GM12891 (cell line): ENCODE results near the gene OR4D2.

Source experiments
- DNase-seq: peaks from one replicate; pipeline ENCODE4 v3.0.0; 2011; ENCODE audit warnings: low spot score; ENCODE audit not compliant: insufficient read length
- FAIRE-seq: peaks from 2 replicates; lab custom pipeline; 2011; peaks lifted over from hg19 to GRCh38; lab: Jason Lieb, UNC
- PAX5 ChIP-seq: IDR thresholded peaks from 2 replicates; pipeline ENCODE4 v1.6.1; 2011; ENCODE audit warnings: low read length, moderate library complexity, mild to moderate bottlenecking; ENCODE audit not compliant: insufficient read depth, severe bottlenecking
- POLR2A ChIP-seq: IDR thresholded peaks from 2 replicates; pipeline ENCODE4 v1.6.1; 2011; ENCODE audit warnings: low read depth, low read length, control low read depth
- POLR2AphosphoS5 ChIP-seq: IDR thresholded peaks from 2 replicates; pipeline ENCODE4 v1.6.1; 2011; ENCODE audit warnings: low read depth, low read length, control low read depth
- POU2F2 ChIP-seq: IDR thresholded peaks from 2 replicates; pipeline ENCODE4 v1.6.1; 2011; ENCODE audit warnings: low read depth, mild to moderate bottlenecking, control low read depth, low read length, moderate library complexity
- SPI1 ChIP-seq: IDR thresholded peaks from 2 replicates; pipeline ENCODE4 v1.6.1; 2011; ENCODE audit warnings: low read depth, low read length, control low read depth
- TAF1 ChIP-seq: IDR thresholded peaks from 2 replicates; pipeline ENCODE4 v1.6.1; 2011; ENCODE audit warnings: low read depth, low read length, control low read depth

Gene OR4D2

DNA sequence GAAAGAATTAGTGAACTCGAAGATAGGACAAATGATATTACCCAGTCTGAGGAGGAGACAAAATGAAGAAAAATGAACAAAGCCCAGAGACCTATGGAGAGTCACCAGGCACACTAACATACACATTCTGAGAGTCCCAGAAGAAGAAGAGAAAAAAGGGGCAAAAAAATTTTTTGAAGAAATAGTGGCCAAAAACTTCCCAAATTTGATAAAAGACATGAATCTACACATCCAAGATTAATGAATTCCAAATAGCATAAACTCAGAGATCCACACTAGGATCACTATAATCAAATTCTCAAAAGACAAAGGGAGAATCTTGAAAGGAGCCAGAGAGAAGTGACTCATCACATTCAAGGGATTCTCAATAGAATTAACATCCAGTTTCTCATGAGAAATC, 22.0 kb upstream of the OR4D2 start:
- TF ChIP-seq SPI1, result no peak
- TF ChIP-seq POU2F2, result no peak
- no peak for TF ChIP-seq PAX5
- TF ChIP-seq POLR2A, result no peak
- TF ChIP-seq POLR2AphosphoS5, result no peak
- TF ChIP-seq TAF1, result no peak
- no peak for DNase-seq
- FAIRE-seq, result no peak

- no peak for DNase-seq
- no peak for FAIRE-seq
Measured at GRCh38 chr17:58147930-58148434, 18.8 kb upstream of the OR4D2 start, which contains the start of gene OR4D1. Gene OR4D1 (plus strand): TSS chr17:58148384. CDS start chr17:58155154, 6,770 bp downstream.

DNA sequence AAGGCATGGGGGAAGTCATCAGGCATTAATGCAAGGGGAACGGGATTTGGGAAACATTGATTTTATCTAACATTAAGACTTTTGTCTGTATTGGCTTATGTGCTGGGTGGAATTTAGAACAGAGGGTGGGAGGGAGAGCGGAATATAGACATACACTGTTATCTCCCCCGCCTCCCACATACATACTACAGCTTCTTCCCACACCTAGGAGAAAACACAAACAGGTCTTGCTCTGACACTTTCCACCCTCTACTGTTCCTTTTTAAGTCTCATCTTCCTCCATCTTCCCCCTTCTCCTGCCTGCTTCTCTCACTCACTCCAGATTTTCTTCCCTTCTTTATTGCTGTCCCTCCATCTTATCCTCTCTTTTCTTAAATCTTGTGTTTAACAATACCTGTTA, 18.2 kb upstream of the OR4D2 start:
- FAIRE-seq, result no peak
- DNase-seq, result no peak
- TF ChIP-seq POLR2AphosphoS5, result no peak
- no peak for TF ChIP-seq TAF1
- no peak for TF ChIP-seq POU2F2
- no peak for TF ChIP-seq PAX5
- TF ChIP-seq POLR2A, result no peak
- TF ChIP-seq SPI1, result no peak

More at GRCh38 chr17:58147930-58148434, 18.8 kb upstream of the OR4D2 start, which contains the start of gene OR4D1:
- no peak for TF ChIP-seq SPI1
- no peak for TF ChIP-seq POLR2AphosphoS5
- TF ChIP-seq TAF1, result no peak
- no peak for TF ChIP-seq POU2F2
- TF ChIP-seq PAX5, result no peak
- no peak for TF ChIP-seq POLR2A

DNA sequence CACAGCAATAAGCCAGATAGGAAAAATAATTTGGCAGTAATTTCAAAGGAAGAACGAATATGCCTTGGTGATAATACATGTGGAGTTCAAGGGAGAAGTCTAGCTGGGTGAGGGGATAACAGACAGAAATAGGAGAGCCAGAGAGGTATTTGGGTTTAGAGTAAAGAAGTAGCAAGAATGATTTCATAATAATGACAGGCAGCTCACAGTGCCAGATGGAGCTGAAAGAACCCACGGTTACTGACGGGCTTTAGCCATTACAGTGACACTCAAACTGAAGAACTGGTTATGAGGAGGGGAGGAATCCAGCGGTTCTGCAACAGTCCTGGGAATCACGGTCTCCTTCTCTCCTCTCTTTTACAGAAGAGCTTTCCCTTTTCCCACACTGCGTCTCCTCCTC, 16.4 kb upstream of the OR4D2 start:
- DNase-seq, result no peak
- FAIRE-seq, result no peak
- TF ChIP-seq TAF1 (no peak), SPI1 (no peak), POLR2A (no peak), POLR2AphosphoS5 (no peak), PAX5 (no peak), POU2F2 (no peak)

- no peak for DNase-seq
- FAIRE-seq, result peak; percentile 67
- TF ChIP-seq POLR2AphosphoS5 (no peak), POLR2A (no peak), TAF1 (no peak), SPI1 (no peak), PAX5 (no peak), POU2F2 (no peak)
Measured at GRCh38 chr17:58153046-58153445, 13.7 kb upstream of the OR4D2 start.

DNA sequence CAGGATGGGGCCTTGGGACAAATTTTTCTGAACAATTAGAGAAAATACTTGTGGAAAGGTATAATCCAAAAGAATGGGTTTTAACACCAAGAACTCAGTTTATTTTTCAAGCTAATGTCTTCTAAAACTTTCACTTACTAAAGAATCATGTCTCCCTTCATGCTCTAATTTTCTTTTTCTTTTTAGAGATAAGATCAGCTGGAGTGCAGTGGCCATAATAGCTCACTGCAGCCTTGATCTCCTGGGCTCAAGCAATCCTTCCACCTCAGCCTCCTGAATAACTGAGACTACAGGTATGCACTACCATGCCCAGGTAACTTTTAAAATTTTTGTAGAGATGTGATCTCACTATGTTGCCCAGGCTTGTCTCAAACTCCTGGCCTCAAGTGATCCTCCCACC, 13.1 kb upstream of the OR4D2 start:
- DNase-seq (no peak), FAIRE-seq (no peak)
- TF ChIP-seq PAX5, result no peak
- no peak for TF ChIP-seq POLR2AphosphoS5
- TF ChIP-seq POLR2A, result no peak
- no peak for TF ChIP-seq POU2F2

GRCh38 chr17:58156839-58157803, 9.7 kb upstream of the OR4D2 start:
- DNase-seq, result peak; percentile 18
- no peak for TF ChIP-seq TAF1
- TF ChIP-seq POU2F2, result no peak
- TF ChIP-seq POLR2A, result no peak
- TF ChIP-seq SPI1, result no peak
- TF ChIP-seq PAX5, result no peak
- TF ChIP-seq POLR2AphosphoS5, result no peak
- FAIRE-seq, result no peak

GRCh38 chr17:58158181-58158580, 8.6 kb upstream of the OR4D2 start:
- no peak for FAIRE-seq
- TF ChIP-seq POLR2AphosphoS5 (no peak), POLR2A (no peak), POU2F2 (no peak), SPI1 (no peak), PAX5 (no peak), TAF1 (no peak)
- no peak for DNase-seq

DNA sequence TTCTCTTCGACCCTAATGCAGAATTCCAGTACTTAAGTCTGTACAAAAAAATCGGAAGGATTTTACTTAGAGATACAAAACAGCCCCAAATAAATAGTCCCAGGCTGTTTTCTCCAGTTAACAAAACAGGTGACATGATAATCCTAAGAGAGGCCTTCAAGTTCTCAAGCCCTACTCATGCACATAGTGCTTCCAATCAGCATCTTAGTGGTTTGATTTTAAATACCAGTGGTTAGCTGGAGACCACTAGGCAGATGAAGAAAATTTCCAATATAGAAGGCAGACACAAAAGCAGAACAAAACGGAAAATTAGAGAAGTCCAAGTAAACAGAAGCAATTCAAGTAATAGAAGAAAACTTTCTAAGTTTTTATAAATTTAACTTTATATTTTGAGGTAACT, 5.2 kb upstream of the OR4D2 start:
- no peak for TF ChIP-seq POLR2AphosphoS5
- TF ChIP-seq POLR2A, result no peak
- no peak for TF ChIP-seq PAX5
- DNase-seq, result no peak
- no peak for FAIRE-seq
